Ectodermal cell (in vitro differentiated cells): Measurements from ENCODE around the gene CUX1.
"Not testable (repeated sequence)": the region's sequence is repeated elsewhere in the genome, so short reads cannot be mapped to it uniquely, and the experiment has no call there.

Source experiments
- H3K27ac ChIP-seq: 2 replicates; pipeline ENCODE4 v1.7.0; 2013; ENCODE audit warnings: mild to moderate bottlenecking, low read depth, low read length; ENCODE audit not compliant: insufficient read depth, poor library complexity, severe bottlenecking
- H3K27me3 ChIP-seq: 2 replicates; pipeline ENCODE4 v1.7.0; 2013; ENCODE audit warnings: mild to moderate bottlenecking, low read length; ENCODE audit not compliant: insufficient read depth, control insufficient read depth, poor library complexity, severe bottlenecking
- H3K36me3 ChIP-seq: one replicate; pipeline ENCODE4 v1.7.0; 2013; ENCODE audit warnings: low read length; ENCODE audit not compliant: control insufficient read depth, insufficient read depth
- H3K4me1 ChIP-seq: one replicate; pipeline ENCODE4 v1.7.0; 2013; ENCODE audit warnings: low read length; ENCODE audit not compliant: control insufficient read depth, insufficient read depth
- H3K4me3 ChIP-seq: 2 replicates; pipeline ENCODE4 v1.7.0; 2013; ENCODE audit warnings: low read depth, low read length, control low read depth; ENCODE audit not compliant: insufficient read depth
- H3K9me3 ChIP-seq: 2 replicates; pipeline ENCODE4 v1.7.0; 2013; ENCODE audit warnings: mild to moderate bottlenecking, low read length, moderate library complexity; ENCODE audit not compliant: control insufficient read depth
- WGBS, 2 experiments: methylation state at CpG; one replicate each; pipeline ENCODE4 v1.1.7; 2013; ENCODE audit warnings: missing lambda C conversion rate in 2 of 2; 5-methylcytosine and 5-hydroxymethylcytosine counted together

CUX1 gene

GRCh38 chr7:102317231-102318059, 500.0 kb downstream of the CUX1 start:
- no peaks in the 10 kb centered on the region for H3K36me3 ChIP-seq
- WGBS, 2 experiments, result 74 to 78% methylated on average over 24 of the region's 24 CpGs
- no peaks in the 10 kb centered on the region for H3K4me1 ChIP-seq

DNA sequence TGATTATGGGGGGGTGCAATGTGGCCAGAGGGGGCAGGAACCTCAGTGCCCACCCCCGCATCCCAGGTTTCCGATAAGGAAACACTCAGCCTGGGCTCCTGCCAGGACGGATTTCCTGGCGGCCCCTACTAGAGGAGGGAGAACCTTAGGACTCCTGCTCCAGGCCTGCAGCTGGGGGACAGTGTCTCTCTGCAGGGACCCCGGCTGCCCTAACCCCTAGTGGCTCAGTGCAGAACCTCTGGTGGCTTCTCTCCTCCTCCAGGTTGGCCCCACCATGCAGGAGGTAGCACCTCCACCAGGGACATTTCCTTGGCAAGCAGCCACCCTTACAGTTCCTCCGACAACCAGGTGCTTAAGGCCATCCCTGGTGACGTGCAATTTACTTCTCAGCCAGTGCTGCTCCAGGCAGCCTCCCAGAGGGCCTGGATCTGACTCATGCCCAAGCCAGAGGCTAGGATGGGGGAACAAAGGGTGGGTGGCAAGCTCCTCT, 501.1 kb downstream of the CUX1 start:
- Histone ChIP-seq H3K27ac (no peak overlapping the region), H3K9me3 (no peaks in the 10 kb centered on the region), H3K27me3 (peaks cover 4% of the 10 kb centered on the region), H3K4me3 (no peak overlapping the region), H3K36me3 (no peaks in the 10 kb centered on the region), H3K4me1 (no peaks in the 10 kb centered on the region)
- WGBS, 2 experiments, result 91 to 93% methylated on average over 7 of the region's 7 CpGs

More at GRCh38 chr7:102317231-102318059, 500.0 kb downstream of the CUX1 start:
- Histone ChIP-seq H3K27me3 (peaks cover 4% of the 10 kb centered on the region), H3K9me3 (no peaks in the 10 kb centered on the region), H3K4me3 (no peak overlapping the region), H3K27ac (no peak overlapping the region)

DNA sequence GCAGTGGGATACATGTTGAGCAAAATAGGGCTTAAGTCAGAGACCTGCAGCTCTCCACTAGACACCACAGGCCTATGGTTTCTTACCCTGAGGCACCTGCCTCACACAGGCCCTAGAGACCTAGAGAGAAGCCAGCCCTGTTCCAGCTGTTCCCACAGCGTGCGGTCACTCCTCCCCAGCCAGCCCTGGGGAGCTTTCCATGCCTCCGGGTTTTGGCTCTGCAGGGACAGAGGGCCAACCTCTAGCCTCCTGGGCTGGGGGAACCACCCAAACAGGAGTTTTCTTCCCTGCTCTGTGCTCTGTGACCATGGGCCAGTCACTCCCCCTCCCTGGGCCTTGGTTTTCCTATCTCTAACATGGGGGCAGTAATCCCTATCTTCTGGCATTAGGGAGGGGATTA, 502.2 kb downstream of the CUX1 start:
- WGBS, 2 experiments, result 90 to 92% methylated on average over 3 of the region's 3 CpGs
- H3K4me1 ChIP-seq, result no peaks in the 10 kb centered on the region
- H3K27me3 ChIP-seq, result peaks cover 4% of the 10 kb centered on the region
- H3K4me3 ChIP-seq, result no peak overlapping the region
- H3K27ac ChIP-seq, result no peak overlapping the region
- no peaks in the 10 kb centered on the region for H3K36me3 ChIP-seq
- H3K9me3 ChIP-seq, result no peaks in the 10 kb centered on the region

GRCh38 chr7:102320181-102320580, 502.8 kb downstream of the CUX1 start:
- H3K27me3 ChIP-seq, result peaks cover 4% of the 10 kb centered on the region
- no peaks in the 10 kb centered on the region for H3K4me1 ChIP-seq
- no peak overlapping the region for H3K27ac ChIP-seq
- no peaks in the 10 kb centered on the region for H3K9me3 ChIP-seq
- no peak overlapping the region for H3K4me3 ChIP-seq
- 93 to 94% methylated on average over 14 of the region's 14 CpGs for WGBS, 2 experiments
- no peaks in the 10 kb centered on the region for H3K36me3 ChIP-seq

GRCh38 chr7:102320601-102321350, 503.4 kb downstream of the CUX1 start:
- Histone ChIP-seq H3K27me3 (peaks cover 4% of the 10 kb centered on the region), H3K4me1 (no peaks in the 10 kb centered on the region), H3K4me3 (no peak overlapping the region), H3K9me3 (no peaks in the 10 kb centered on the region), H3K27ac (no peak overlapping the region), H3K36me3 (no peaks in the 10 kb centered on the region)
- 79 to 80% methylated on average over 37 of the region's 37 CpGs for WGBS, 2 experiments

GRCh38 chr7:102321351-102322201, 504.1 kb downstream of the CUX1 start:
- H3K27ac ChIP-seq, result no peak overlapping the region
- peaks cover 4% of the 10 kb centered on the region for H3K27me3 ChIP-seq
- 37 to 39% methylated on average over 73 of the region's 73 CpGs for WGBS, 2 experiments
- H3K36me3 ChIP-seq, result no peaks in the 10 kb centered on the region
- H3K9me3 ChIP-seq, result no peaks in the 10 kb centered on the region
- H3K4me3 ChIP-seq, result no peak overlapping the region
- H3K4me1 ChIP-seq, result no peaks in the 10 kb centered on the region

DNA sequence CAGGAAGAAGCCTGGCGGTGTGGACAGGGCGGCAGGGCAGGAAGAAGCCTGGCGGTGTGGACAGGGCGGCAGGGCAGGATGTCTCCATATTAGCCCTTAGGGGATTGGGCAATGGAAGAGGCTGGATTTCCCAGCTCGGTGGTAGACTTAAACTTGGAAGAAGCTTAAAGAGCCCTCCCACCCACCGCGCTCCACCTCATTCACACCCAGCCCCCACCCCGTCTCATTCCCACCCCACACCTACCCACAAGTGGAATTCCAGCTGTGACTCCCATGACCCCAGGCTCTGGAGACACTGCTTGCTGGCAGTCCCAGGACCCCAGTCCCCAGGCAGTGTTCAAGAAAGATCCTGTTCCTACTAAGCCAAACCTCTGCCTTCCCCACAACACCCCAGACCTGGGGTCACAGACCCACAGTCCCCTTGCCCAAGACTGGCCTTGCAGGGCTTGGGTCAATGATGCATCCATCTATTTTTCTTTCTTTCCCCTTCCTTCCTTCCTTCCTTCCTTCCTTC, 504.8 kb downstream of the CUX1 start:
- no peaks in the 10 kb centered on the region for H3K36me3 ChIP-seq
- WGBS, 2 experiments, result 95 to 96% methylated on average over 8 of the region's 8 CpGs
- H3K27me3 ChIP-seq, result peaks cover 4% of the 10 kb centered on the region
- H3K27ac ChIP-seq, result no peak overlapping the region
- H3K4me1 ChIP-seq, result no peaks in the 10 kb centered on the region
- no peak overlapping the region for H3K4me3 ChIP-seq
- H3K9me3 ChIP-seq, result no peaks in the 10 kb centered on the region

DNA sequence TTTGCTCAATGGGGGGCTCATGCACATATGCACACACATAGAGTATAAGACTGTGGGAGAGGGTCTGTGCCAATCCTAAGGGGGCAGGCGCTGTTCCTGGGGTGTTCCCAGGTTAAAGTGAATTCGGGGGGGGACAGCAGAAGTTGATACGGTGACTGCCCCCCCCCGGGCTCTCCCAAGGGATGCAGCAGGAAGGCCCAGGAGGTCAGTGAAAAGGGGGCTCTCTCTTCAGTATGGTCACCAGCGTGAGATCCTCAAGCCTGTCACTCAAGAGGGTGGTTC, 506.4 kb downstream of the CUX1 start:
- Histone ChIP-seq H3K4me3 (no peak overlapping the region), H3K4me1 (no peaks in the 10 kb centered on the region), H3K9me3 (no peaks in the 10 kb centered on the region), H3K27me3 (peaks cover 4% of the 10 kb centered on the region), H3K36me3 (no peaks in the 10 kb centered on the region), H3K27ac (no peak overlapping the region)
- 91 to 95% methylated on average over 5 of the region's 5 CpGs for WGBS, 2 experiments

- WGBS, 2 experiments, result 89 to 92% methylated on average over 11 of the region's 11 CpGs
- not testable (repeated sequence) for H3K4me3 ChIP-seq, H3K36me3 ChIP-seq, H3K4me1 ChIP-seq, H3K27me3 ChIP-seq, H3K9me3 ChIP-seq, H3K27ac ChIP-seq
Observed at GRCh38 chr7:102325106-102325505, 507.7 kb downstream of the CUX1 start.
